GM21576 (cell line): ENCODE data around the gene GOLGA6L7.
"Not testable (repeated sequence)": the region's sequence is repeated elsewhere in the genome, so short reads cannot be mapped to it uniquely, and the experiment has no call there.

ENCODE experiments used
- ATAC-seq: cut with Tn5 transposase; IDR thresholded peaks from one replicate; pipeline ENCODE4 v1.9.1; 2021; ENCODE audit warnings: mild to moderate bottlenecking, moderate library complexity; ENCODE audit not compliant: unreplicated experiment

Gene GOLGA6L7

GRCh38 chr15:28847247-28847646 lies 1.2 kb downstream of the GOLGA6L7 start:
- ATAC-seq: not testable (repeated sequence)

- not testable (repeated sequence) for ATAC-seq
Measured at GRCh38 chr15:28844147-28844546, 4.3 kb downstream of the GOLGA6L7 start.

- ATAC-seq: not testable (repeated sequence)
Measured at GRCh38 chr15:28843520-28843919, 4.9 kb downstream of the GOLGA6L7 start.

- ATAC-seq: not testable (repeated sequence)
Measured at GRCh38 chr15:28842210-28842609, 6.2 kb downstream of the GOLGA6L7 start.

- not testable (repeated sequence) for ATAC-seq
Measured at GRCh38 chr15:28840285-28840684, 8.2 kb downstream of the GOLGA6L7 start.

GRCh38 chr15:28834957-28835585 lies 13.4 kb downstream of the GOLGA6L7 start:
- ATAC-seq: not testable (repeated sequence)

- not testable (repeated sequence) for ATAC-seq
Measured at GRCh38 chr15:28831897-28832587, 16.4 kb downstream of the GOLGA6L7 start.

GRCh38 chr15:28821420-28821819 lies 27.0 kb downstream of the GOLGA6L7 start:
- ATAC-seq: not testable (repeated sequence)

- ATAC-seq: not testable (repeated sequence)
Measured at GRCh38 chr15:28819930-28820295, 28.5 kb downstream of the GOLGA6L7 start.

- not testable (repeated sequence) for ATAC-seq
Measured at GRCh38 chr15:28819019-28819929, 29.2 kb downstream of the GOLGA6L7 start.

GRCh38 chr15:28818168-28818567 lies 30.3 kb downstream of the GOLGA6L7 start:
- ATAC-seq: not testable (repeated sequence)

- not testable (repeated sequence) for ATAC-seq
Measured at GRCh38 chr15:28814059-28814458, 34.4 kb downstream of the GOLGA6L7 start.

GRCh38 chr15:28813392-28813791 lies 35.1 kb downstream of the GOLGA6L7 start:
- ATAC-seq: not testable (repeated sequence)

- ATAC-seq: not testable (repeated sequence)
Measured at GRCh38 chr15:28811852-28812550, 36.4 kb downstream of the GOLGA6L7 start.

- ATAC-seq: not testable (repeated sequence)
Measured at GRCh38 chr15:28810444-28810843, 38.0 kb downstream of the GOLGA6L7 start.

- ATAC-seq: not testable (repeated sequence)
Measured at GRCh38 chr15:28808136-28808535, 40.3 kb downstream of the GOLGA6L7 start.

GRCh38 chr15:28800366-28800765 lies 48.1 kb downstream of the GOLGA6L7 start:
- not testable (repeated sequence) for ATAC-seq

- ATAC-seq: not testable (repeated sequence)
Measured at GRCh38 chr15:28798234-28798633, 50.2 kb downstream of the GOLGA6L7 start.

GRCh38 chr15:28794231-28794630 lies 54.2 kb downstream of the GOLGA6L7 start:
- not testable (repeated sequence) for ATAC-seq
